Measurements from ENCODE around the gene NUDCD3.

The NUDCD3 gene

GRCh38 chr7:44451123-44451522 lies 39.3 kb downstream of the NUDCD3 start:
- Histone ChIP-seq H3K79me1 (ENCODE audit: low read length) (no peaks in the 10 kb centered on the region), H2BK120ac (ENCODE audit: insufficient read depth, low read length, poor library complexity) (no peak overlapping the region), H2AFZ (ENCODE audit: insufficient read depth, low read length, poor library complexity) (no peak overlapping the region), H3K4me3 (ENCODE audit: low read depth, low read length) (no peak overlapping the region), H3K4ac (ENCODE audit: low read depth, low read length) (no peak overlapping the region), H2AK5ac (ENCODE audit: low read length) (no peak overlapping the region), H3K4me1 (ENCODE audit: control insufficient read depth in 1 of 2, insufficient read depth in 2 of 2, low read length in 2 of 2) (no peaks in the 10 kb centered on the region), H3K9ac (ENCODE audit: low read length) (no peak overlapping the region), H3K23ac (ENCODE audit: low read length) (no peak overlapping the region), H4K12ac (ENCODE audit: low read depth, low read length) (no peak overlapping the region), H4K8ac (ENCODE audit: low read depth, low read length) (no peak overlapping the region), H4K91ac (ENCODE audit: low read depth, low read length) (no peak overlapping the region), H3K27ac (ENCODE audit: low read depth, low read length) (no peak overlapping the region), H3K18ac (ENCODE audit: low read length) (no peak overlapping the region), H3K27me3 (ENCODE audit: insufficient read depth, low read length) (no peaks in the 10 kb centered on the region), H3K79me2 (ENCODE audit: control insufficient read depth, insufficient read depth, low read length, poor library complexity) (no peaks in the 10 kb centered on the region), H2BK12ac (ENCODE audit: low read length) (no peak overlapping the region), H2BK5ac (ENCODE audit: low read depth, low read length, poor library complexity) (no peak overlapping the region), H3K36me3 (ENCODE audit: control insufficient read depth in 1 of 2, insufficient read depth in 2 of 2, low read length in 2 of 2) (peaks cover 8 to 17% of the 10 kb centered on the region in 2 experiments), H3K14ac (ENCODE audit: low read length) (no peak overlapping the region), H3K9me3 (ENCODE audit: insufficient read depth, low read depth, low read length) (no peaks in the 10 kb centered on the region), H3K4me2 (ENCODE audit: low read length) (no peak overlapping the region)
- DNase-seq, result no peak
- no CpG with 5 or more reads among the region's 7 CpGs for WGBS (ENCODE audit: extremely low coverage, insufficient coverage, insufficient read length)

GRCh38 chr7:44449584-44449928 lies 40.9 kb downstream of the NUDCD3 start:
- no peak for DNase-seq
- Histone ChIP-seq H3K27ac (ENCODE audit: low read depth, low read length) (no peak overlapping the region), H3K9ac (ENCODE audit: low read length) (no peak overlapping the region), H4K12ac (ENCODE audit: low read depth, low read length) (no peak overlapping the region), H3K4ac (ENCODE audit: low read depth, low read length) (no peak overlapping the region), H3K4me3 (ENCODE audit: low read depth, low read length) (no peak overlapping the region), H3K4me1 (ENCODE audit: control insufficient read depth in 1 of 2, insufficient read depth in 2 of 2, low read length in 2 of 2) (no peaks in the 10 kb centered on the region), H2AFZ (ENCODE audit: insufficient read depth, low read length, poor library complexity) (no peak overlapping the region), H2BK12ac (ENCODE audit: low read length) (no peak overlapping the region), H3K79me2 (ENCODE audit: control insufficient read depth, insufficient read depth, low read length, poor library complexity) (no peaks in the 10 kb centered on the region), H2BK5ac (ENCODE audit: low read depth, low read length, poor library complexity) (no peak overlapping the region), H2BK120ac (ENCODE audit: insufficient read depth, low read length, poor library complexity) (no peak overlapping the region), H3K36me3 (ENCODE audit: control insufficient read depth in 1 of 2, insufficient read depth in 2 of 2, low read length in 2 of 2) (peaks cover 6 to 17% of the 10 kb centered on the region in 2 experiments), H4K91ac (ENCODE audit: low read depth, low read length) (no peak overlapping the region), H2AK5ac (ENCODE audit: low read length) (no peak overlapping the region), H4K8ac (ENCODE audit: low read depth, low read length) (no peak overlapping the region), H3K18ac (ENCODE audit: low read length) (no peak overlapping the region), H3K23ac (ENCODE audit: low read length) (no peak overlapping the region), H3K14ac (ENCODE audit: low read length) (no peak overlapping the region), H3K27me3 (ENCODE audit: insufficient read depth, low read length) (no peaks in the 10 kb centered on the region), H3K9me3 (ENCODE audit: insufficient read depth, low read depth, low read length) (no peaks in the 10 kb centered on the region), H3K4me2 (ENCODE audit: low read length) (no peak overlapping the region), H3K79me1 (ENCODE audit: low read length) (no peaks in the 10 kb centered on the region)
- WGBS (ENCODE audit: extremely low coverage, insufficient coverage, insufficient read length), result no CpG with 5 or more reads among the region's 1 CpG

- H3K79me1 ChIP-seq (ENCODE audit: low read length), result no peaks in the 10 kb centered on the region
- WGBS (ENCODE audit: extremely low coverage, insufficient coverage, insufficient read length), result no CpG with 5 or more reads among the region's 4 CpGs
- DNase-seq, result no peak
These were observed 41.4 kb downstream of the NUDCD3 start for GRCh38 chr7:44448922-44449583.

DNA sequence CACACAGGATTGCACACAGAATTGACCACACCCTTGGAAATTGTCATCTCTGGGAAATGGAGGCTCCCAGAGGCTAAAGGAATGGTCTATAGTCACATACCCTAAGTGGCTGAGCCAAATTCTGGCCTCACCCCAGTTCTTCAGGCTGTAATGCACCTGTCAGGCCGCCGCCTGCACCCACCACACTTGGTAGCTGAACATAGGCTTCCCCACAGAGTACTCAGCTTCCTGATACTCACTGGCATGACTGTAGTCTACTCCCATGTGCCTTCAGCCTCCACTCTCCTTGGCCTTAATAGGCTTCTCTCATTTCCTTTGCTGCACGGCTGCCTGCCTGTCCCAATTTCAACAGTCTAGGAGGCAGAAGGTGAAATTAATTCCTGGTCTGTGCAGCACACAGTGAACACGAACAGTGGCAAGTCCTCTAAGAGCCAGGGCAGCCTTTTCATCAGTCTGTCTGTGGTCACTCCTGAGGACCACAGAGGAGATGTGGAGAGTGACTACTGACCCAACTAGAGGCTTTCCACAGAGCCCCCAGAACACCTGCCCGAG lies 42.5 kb downstream of the NUDCD3 start:
- no peak overlapping the region for H3K4me2 ChIP-seq (ENCODE audit: low read length)
- H3K79me1 ChIP-seq (ENCODE audit: low read length), result no peaks in the 10 kb centered on the region
- no peak overlapping the region for H3K14ac ChIP-seq (ENCODE audit: low read length)
- no peak overlapping the region for H2BK5ac ChIP-seq (ENCODE audit: low read depth, low read length, poor library complexity)
- H2BK120ac ChIP-seq (ENCODE audit: insufficient read depth, low read length, poor library complexity), result no peak overlapping the region
- no peak overlapping the region for H2BK12ac ChIP-seq (ENCODE audit: low read length)
- no peak overlapping the region for H3K23ac ChIP-seq (ENCODE audit: low read length)
- no CpG with 5 or more reads among the region's 5 CpGs for WGBS (ENCODE audit: extremely low coverage, insufficient coverage, insufficient read length)
- H3K4me3 ChIP-seq (ENCODE audit: low read depth, low read length), result no peak overlapping the region
- H3K36me3 ChIP-seq (ENCODE audit: control insufficient read depth in 1 of 2, insufficient read depth in 2 of 2, low read length in 2 of 2), result peaks cover 6 to 18% of the 10 kb centered on the region in 2 experiments
- no peaks in the 10 kb centered on the region for H3K9me3 ChIP-seq (ENCODE audit: insufficient read depth, low read depth, low read length)
- no peak overlapping the region for H4K8ac ChIP-seq (ENCODE audit: low read depth, low read length)
- H3K27ac ChIP-seq (ENCODE audit: low read depth, low read length), result no peak overlapping the region
- H2AFZ ChIP-seq (ENCODE audit: insufficient read depth, low read length, poor library complexity), result no peak overlapping the region
- H3K4me1 ChIP-seq (ENCODE audit: control insufficient read depth in 1 of 2, insufficient read depth in 2 of 2, low read length in 2 of 2), result no peaks in the 10 kb centered on the region
- no peak overlapping the region for H3K9ac ChIP-seq (ENCODE audit: low read length)
- H2AK5ac ChIP-seq (ENCODE audit: low read length), result no peak overlapping the region
- DNase-seq, result no peak
- no peaks in the 10 kb centered on the region for H3K27me3 ChIP-seq (ENCODE audit: insufficient read depth, low read length)
- no peak overlapping the region for H4K91ac ChIP-seq (ENCODE audit: low read depth, low read length)
- no peak overlapping the region for H3K4ac ChIP-seq (ENCODE audit: low read depth, low read length)
- H4K12ac ChIP-seq (ENCODE audit: low read depth, low read length), result no peak overlapping the region
- no peaks in the 10 kb centered on the region for H3K79me2 ChIP-seq (ENCODE audit: control insufficient read depth, insufficient read depth, low read length, poor library complexity)
- H3K18ac ChIP-seq (ENCODE audit: low read length), result no peak overlapping the region

More at GRCh38 chr7:44448922-44449583, 41.4 kb downstream of the NUDCD3 start:
- H3K4me3 ChIP-seq (ENCODE audit: low read depth, low read length), result no peak overlapping the region
- H2BK120ac ChIP-seq (ENCODE audit: insufficient read depth, low read length, poor library complexity), result no peak overlapping the region
- no peak overlapping the region for H3K4ac ChIP-seq (ENCODE audit: low read depth, low read length)
- no peak overlapping the region for H2BK5ac ChIP-seq (ENCODE audit: low read depth, low read length, poor library complexity)
- H3K14ac ChIP-seq (ENCODE audit: low read length), result no peak overlapping the region
- no peak overlapping the region for H4K12ac ChIP-seq (ENCODE audit: low read depth, low read length)
- H3K9ac ChIP-seq (ENCODE audit: low read length), result no peak overlapping the region
- no peak overlapping the region for H3K18ac ChIP-seq (ENCODE audit: low read length)
- no peak overlapping the region for H3K23ac ChIP-seq (ENCODE audit: low read length)
- no peak overlapping the region for H2AFZ ChIP-seq (ENCODE audit: insufficient read depth, low read length, poor library complexity)
- no peak overlapping the region for H4K8ac ChIP-seq (ENCODE audit: low read depth, low read length)
- no peaks in the 10 kb centered on the region for H3K9me3 ChIP-seq (ENCODE audit: insufficient read depth, low read depth, low read length)
- H4K91ac ChIP-seq (ENCODE audit: low read depth, low read length), result no peak overlapping the region
- H3K36me3 ChIP-seq (ENCODE audit: control insufficient read depth in 1 of 2, insufficient read depth in 2 of 2, low read length in 2 of 2), result peaks cover 6 to 17% of the 10 kb centered on the region in 2 experiments
- no peak overlapping the region for H3K4me2 ChIP-seq (ENCODE audit: low read length)
- no peak overlapping the region for H2AK5ac ChIP-seq (ENCODE audit: low read length)
- no peaks in the 10 kb centered on the region for H3K4me1 ChIP-seq (ENCODE audit: control insufficient read depth in 1 of 2, insufficient read depth in 2 of 2, low read length in 2 of 2)
- H3K27ac ChIP-seq (ENCODE audit: low read depth, low read length), result no peak overlapping the region
- H3K79me2 ChIP-seq (ENCODE audit: control insufficient read depth, insufficient read depth, low read length, poor library complexity), result no peaks in the 10 kb centered on the region
- no peak overlapping the region for H2BK12ac ChIP-seq (ENCODE audit: low read length)
- no peaks in the 10 kb centered on the region for H3K27me3 ChIP-seq (ENCODE audit: insufficient read depth, low read length)
